GM12892 (cell line): Measurements from ENCODE around the gene HOATZ.

Experiments
- POLR2A ChIP-seq: IDR thresholded peaks from 2 replicates; pipeline ENCODE4 v1.6.1; 2011; ENCODE audit warnings: low read depth, low read length, control low read depth
- POLR2AphosphoS5 ChIP-seq: IDR thresholded peaks from 2 replicates; pipeline ENCODE4 v1.6.1; 2011; ENCODE audit warnings: low read depth, low read length, control low read depth

DNA sequence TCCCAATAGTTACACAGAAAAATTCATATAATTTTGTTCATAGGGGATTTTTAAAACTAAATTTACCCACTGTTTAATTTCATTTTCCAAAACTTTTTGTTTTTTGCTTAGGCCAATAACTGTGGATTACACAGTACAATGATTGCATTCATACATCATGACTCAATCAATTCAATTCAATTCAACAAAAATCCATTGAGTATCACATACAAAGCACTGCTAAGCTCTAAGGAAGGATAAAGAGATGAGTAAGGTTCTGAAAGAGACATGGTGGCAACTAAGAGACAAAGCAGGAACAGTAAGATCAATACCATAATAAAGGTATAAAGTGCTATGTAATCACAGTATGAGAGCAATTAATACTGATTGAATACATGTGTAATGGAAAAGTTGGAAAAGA, 16.6 kb downstream of the HOATZ start:
- TF ChIP-seq POLR2AphosphoS5 (no peak), POLR2A (no peak)
